GM12892 (cell line): ENCODE measurements around the gene PDE3A.

Experiments
- POLR2A ChIP-seq: IDR thresholded peaks from 2 replicates; pipeline ENCODE4 v1.6.1; 2011; ENCODE audit warnings: low read depth, low read length, control low read depth
- POLR2AphosphoS5 ChIP-seq: IDR thresholded peaks from 2 replicates; pipeline ENCODE4 v1.6.1; 2011; ENCODE audit warnings: low read depth, low read length, control low read depth

DNA sequence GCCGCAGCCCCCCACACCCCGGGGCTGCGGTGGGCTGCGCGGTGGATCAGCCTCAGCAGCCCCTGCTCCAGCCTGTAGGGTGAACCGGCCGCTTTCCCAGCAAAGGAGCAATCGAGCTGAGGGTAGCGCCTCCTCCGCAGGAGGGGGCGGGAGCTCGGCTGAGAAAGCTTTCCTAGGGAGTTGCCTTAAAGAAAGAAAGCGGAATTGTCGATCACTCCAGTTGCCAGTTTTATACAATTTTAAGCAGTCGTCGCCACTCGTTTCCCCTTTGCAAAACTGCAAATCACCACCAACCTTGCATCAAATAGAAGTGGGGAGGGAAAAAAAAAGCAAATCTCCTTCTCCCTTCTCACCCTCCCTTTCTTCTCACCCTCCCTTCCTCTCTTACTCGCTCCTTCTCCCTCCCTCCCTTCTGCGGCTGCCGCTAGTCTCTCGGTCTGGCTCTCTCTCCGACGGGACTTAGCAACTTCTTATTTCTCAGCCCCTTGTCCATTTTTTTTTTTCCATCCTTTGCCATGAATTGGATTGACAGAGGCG is at the start of gene PDE3A:
- TF ChIP-seq POLR2AphosphoS5: no peak
- no peak for TF ChIP-seq POLR2A
